ENCODE measurements around the gene SRP68. TPM values are rescaled to one million over a fixed set of nuclear protein-coding genes. Genes with fewer than 3 reads are reported as not detected.

SRP68 gene
- total RNA-seq, 1 donor = 28.8 TPM

GRCh38 chr17:76090517-76091129 is 18.3 kb upstream of the SRP68 start:
- DNase-seq (ENCODE audit: low read depth in 2 of 3, low spot score in 2 of 3) = no peak

GRCh38 chr17:76089680-76090516 is 17.6 kb upstream of the SRP68 start:
- DNase-seq (ENCODE audit: low read depth in 2 of 3, low spot score in 2 of 3) = no peak

GRCh38 chr17:76088868-76089576 is 16.7 kb upstream of the SRP68 start:
- no peak for DNase-seq (ENCODE audit: low read depth in 2 of 3, low spot score in 2 of 3)

GRCh38 chr17:76088041-76088867 is 15.9 kb upstream of the SRP68 start:
- no peak for DNase-seq (ENCODE audit: low read depth in 2 of 3, low spot score in 2 of 3)

- DNase-seq (ENCODE audit: low read depth in 2 of 3, low spot score in 2 of 3) = no peak
Measured at GRCh38 chr17:76087531-76087930, 15.2 kb upstream of the SRP68 start.

GRCh38 chr17:76086384-76086783 is 14.1 kb upstream of the SRP68 start:
- DNase-seq (ENCODE audit: low read depth in 2 of 3, low spot score in 2 of 3) = no peak

- DNase-seq (ENCODE audit: low read depth in 2 of 3, low spot score in 2 of 3) = no peak
Measured at GRCh38 chr17:76085731-76086366, 13.5 kb upstream of the SRP68 start.

- no peak for DNase-seq (ENCODE audit: low read depth in 2 of 3, low spot score in 2 of 3)
Measured at GRCh38 chr17:76085066-76085730, 12.9 kb upstream of the SRP68 start.

- no peak for DNase-seq (ENCODE audit: low read depth in 2 of 3, low spot score in 2 of 3)
Measured at GRCh38 chr17:76083536-76084182, 11.3 kb upstream of the SRP68 start.

- no peak for DNase-seq (ENCODE audit: low read depth in 2 of 3, low spot score in 2 of 3)
Measured at GRCh38 chr17:76082326-76083251, 10.3 kb upstream of the SRP68 start.

GRCh38 chr17:76081295-76082210 is 9.2 kb upstream of the SRP68 start:
- no peak for DNase-seq (ENCODE audit: low read depth in 2 of 3, low spot score in 2 of 3)

GRCh38 chr17:76080768-76081287 is 8.5 kb upstream of the SRP68 start:
- no peak for DNase-seq (ENCODE audit: low read depth in 2 of 3, low spot score in 2 of 3)

- peak in 1 of 3 donors; percentile 50 for DNase-seq (ENCODE audit: low read depth in 2 of 3, low spot score in 2 of 3)
Measured at GRCh38 chr17:76079956-76080767, 7.8 kb upstream of the SRP68 start.

- no peak for DNase-seq (ENCODE audit: low read depth in 2 of 3, low spot score in 2 of 3)
Measured at GRCh38 chr17:76079535-76079955, 7.2 kb upstream of the SRP68 start.

GRCh38 chr17:76078860-76079534 is 6.7 kb upstream of the SRP68 start, which contains the start of gene ZACN:
TSS of gene ZACN (plus strand) at chr17:76079182. CDS start at chr17:76079265, 83 bp downstream.
- no peak for DNase-seq (ENCODE audit: low read depth in 2 of 3, low spot score in 2 of 3)
